Large intestine (tissue), 3 donors: Measurements from ENCODE around the gene DAPK2. TPM values are rescaled to one million over a fixed set of nuclear protein-coding genes. Genes with fewer than 3 reads are reported as not detected.

Source experiments
- DNase-seq, 2 donors: peaks; one replicate each; pipeline versions ENCODE4 v3.0.0 to v3.0.0-alpha.2; 2013
- H3K27ac ChIP-seq: one replicate; pipeline ENCODE4 v1.5.1; 2013; ENCODE audit warnings: low read length
- H3K27me3 ChIP-seq: 2 replicates; pipeline ENCODE4 v1.6.1; 2013; ENCODE audit warnings: low read length; ENCODE audit not compliant: control insufficient read depth, insufficient read depth
- H3K36me3 ChIP-seq: 2 replicates; pipeline ENCODE4 v1.6.1; 2013; ENCODE audit warnings: low read length; ENCODE audit not compliant: control insufficient read depth, insufficient read depth
- H3K4me1 ChIP-seq: one replicate; pipeline ENCODE4 v1.6.1; 2013; ENCODE audit warnings: low read length; ENCODE audit not compliant: control insufficient read depth, insufficient read depth
- H3K4me3 ChIP-seq: one replicate; pipeline ENCODE4 v1.5.1; 2013; ENCODE audit warnings: low read length
- H3K9me3 ChIP-seq: one replicate; pipeline ENCODE4 v1.6.1; 2013; ENCODE audit warnings: mild to moderate bottlenecking, low read depth, low read length, moderate library complexity; ENCODE audit not compliant: control insufficient read depth
- WGBS: methylation state at CpG from one replicate; pipeline ENCODE4 v1.1.5; 2013; ENCODE audit warnings: low lambda C conversion rate; ENCODE audit not compliant: insufficient coverage; 5-methylcytosine and 5-hydroxymethylcytosine counted together
- polyA plus RNA-seq: library from polyadenylated mRNA; unstranded; fragments of 120-200 nt; gene quantifications from one replicate; pipeline ENCODE4 v1.2.1, GENCODE V29; 2013

The DAPK2 gene
- polyA plus RNA-seq, 1 donor: 7.4 TPM

DNA sequence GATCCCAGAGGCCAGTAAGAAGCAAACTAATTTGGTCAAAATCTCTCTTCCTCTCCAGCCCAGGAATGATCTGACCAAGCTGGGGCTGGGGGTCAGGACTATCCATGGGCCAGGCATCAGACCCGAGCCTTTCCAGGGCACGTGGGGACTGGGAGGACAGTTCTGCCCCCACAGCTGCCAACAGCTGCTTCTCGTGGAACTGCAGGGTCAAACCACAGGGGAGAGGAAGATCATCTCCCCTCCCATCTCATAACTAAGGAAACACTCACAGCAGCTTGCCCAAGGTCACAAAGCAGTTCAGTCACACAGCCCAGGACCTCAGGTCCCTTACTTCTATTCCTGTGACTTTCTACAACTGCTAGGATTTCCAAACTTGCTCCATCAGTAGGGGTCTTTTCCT lies 47.1 kb downstream of the DAPK2 start:
- no peak for DNase-seq
- Histone ChIP-seq H3K4me3 (no peak overlapping the region), H3K27me3 (no peaks in the 10 kb centered on the region), H3K36me3 (no peaks in the 10 kb centered on the region), H3K4me1 (peaks cover 11% of the 10 kb centered on the region), H3K9me3 (no peaks in the 10 kb centered on the region), H3K27ac (no peak overlapping the region)
- WGBS: no CpG with 5 or more reads among the region's 3 CpGs

DNA sequence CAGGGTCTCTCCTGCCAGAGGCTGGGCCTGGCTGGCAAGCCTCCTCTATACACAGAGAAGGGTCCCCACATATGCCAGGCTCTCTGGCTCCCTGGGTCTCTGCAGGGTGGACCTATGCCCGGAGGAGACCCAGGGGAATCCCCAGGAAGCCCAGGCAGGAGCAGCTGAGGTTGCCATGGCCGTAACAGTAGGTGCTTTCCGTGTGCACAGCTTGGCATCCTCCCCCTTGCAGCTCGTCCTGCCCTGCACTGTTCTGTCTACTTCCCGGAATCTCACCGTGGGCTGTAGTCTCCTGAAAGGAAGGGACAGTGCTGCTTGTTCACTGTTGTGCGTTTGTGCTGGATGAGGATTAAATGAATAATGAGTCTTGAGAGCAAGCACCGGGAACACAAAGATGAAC lies 47.8 kb downstream of the DAPK2 start:
- Histone ChIP-seq H3K27ac (no peak overlapping the region), H3K27me3 (no peaks in the 10 kb centered on the region)
- WGBS: no CpG with 5 or more reads among the region's 8 CpGs

DNA sequence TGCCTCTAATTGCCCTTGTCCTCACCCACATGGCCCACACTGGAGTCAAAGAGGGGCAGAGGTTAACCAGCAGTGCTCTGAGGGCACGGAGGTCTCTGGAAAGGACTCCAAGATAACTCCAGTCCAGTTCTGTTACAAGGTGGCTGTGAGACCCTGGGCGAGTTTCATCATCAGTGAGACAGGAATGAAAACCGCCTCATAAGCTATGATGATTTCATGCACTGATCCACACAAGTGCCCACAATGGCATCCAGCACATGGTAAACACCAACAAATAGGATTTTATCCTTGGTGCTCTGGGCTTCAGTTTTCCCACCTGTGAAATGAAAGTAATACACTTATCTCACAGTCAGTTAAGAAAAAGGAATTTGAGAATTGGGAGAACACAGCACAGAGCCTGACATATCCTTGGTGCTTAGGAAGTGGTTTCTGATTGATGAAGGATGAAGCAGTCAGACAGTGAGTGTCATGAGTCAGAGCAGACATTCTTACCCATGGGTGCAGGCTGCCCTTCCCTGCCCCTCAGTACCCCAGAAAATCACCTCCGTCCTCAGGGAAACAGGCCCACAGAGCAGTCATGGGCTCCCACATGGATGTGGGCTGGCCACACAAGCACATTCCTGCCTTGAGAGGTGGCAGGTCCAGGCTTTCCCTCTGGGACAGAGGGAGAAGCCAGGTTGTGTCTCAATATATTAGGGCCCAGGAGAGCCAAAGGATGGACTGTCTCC lies 48.4 kb downstream of the DAPK2 start:
- Histone ChIP-seq H3K27ac (no peak overlapping the region), H3K9me3 (no peaks in the 10 kb centered on the region), H3K27me3 (no peaks in the 10 kb centered on the region), H3K4me1 (peaks cover 7% of the 10 kb centered on the region), H3K36me3 (no peaks in the 10 kb centered on the region), H3K4me3 (no peak overlapping the region)
- WGBS: no CpG with 5 or more reads among the region's 4 CpGs
- DNase-seq: no peak

More for the DNA sequence above, 47.8 kb downstream of the DAPK2 start:
- no peaks in the 10 kb centered on the region for H3K36me3 ChIP-seq
- H3K9me3 ChIP-seq: no peaks in the 10 kb centered on the region
- no peak for DNase-seq
- H3K4me3 ChIP-seq: no peak overlapping the region
- H3K4me1 ChIP-seq: peaks cover 4% of the 10 kb centered on the region

DNA sequence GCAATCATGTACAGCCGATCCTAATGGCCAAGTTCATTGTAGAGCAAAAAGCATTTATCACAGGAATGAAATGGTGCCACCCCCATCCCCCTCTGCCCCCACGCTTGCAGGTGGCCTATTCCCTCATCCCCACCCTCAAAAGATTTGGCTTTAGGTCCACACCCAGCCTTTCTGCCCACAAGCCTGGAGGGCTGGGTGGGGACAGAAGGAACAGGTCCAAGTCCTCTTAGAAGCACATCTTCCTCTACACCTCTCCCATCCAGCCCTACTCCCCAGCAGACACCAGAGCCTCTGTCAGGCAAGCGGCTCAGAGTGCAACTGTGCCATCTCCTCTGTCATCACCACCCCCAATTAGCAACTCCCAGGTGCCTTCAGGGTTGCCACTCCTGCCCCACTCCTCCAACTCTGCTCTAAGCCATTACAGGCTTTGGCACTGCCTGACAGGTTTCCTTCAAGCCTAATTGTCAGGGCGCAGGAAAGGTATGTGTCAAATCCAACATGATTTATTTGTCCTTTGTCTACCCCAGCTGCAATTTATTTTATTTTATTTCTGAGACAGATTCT lies 49.4 kb downstream of the DAPK2 start:
- Histone ChIP-seq H3K27ac (no peak overlapping the region), H3K9me3 (no peaks in the 10 kb centered on the region), H3K36me3 (no peaks in the 10 kb centered on the region), H3K27me3 (no peaks in the 10 kb centered on the region), H3K4me3 (no peak overlapping the region), H3K4me1 (peaks cover 12% of the 10 kb centered on the region)
- no CpG with 5 or more reads among the region's 4 CpGs for WGBS
- DNase-seq: no peak

DNA sequence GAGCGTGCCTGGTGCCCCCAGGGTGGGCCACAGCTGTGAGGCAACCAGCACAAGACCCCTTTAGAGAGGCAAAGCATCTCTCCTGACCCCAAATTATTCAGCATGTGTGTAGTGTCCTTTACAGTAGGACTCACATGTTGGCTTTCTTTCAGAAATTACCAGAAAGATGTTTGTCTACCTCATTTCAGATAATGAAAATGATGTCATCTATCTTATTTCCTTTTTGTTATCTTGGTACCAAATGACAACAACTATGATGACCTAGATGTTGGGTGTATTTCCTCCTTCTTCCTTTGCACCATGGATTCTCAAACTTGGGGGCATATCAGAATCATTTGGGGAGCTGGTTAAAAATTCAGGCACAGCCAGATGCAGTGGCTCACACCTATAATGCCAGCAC lies 50.5 kb downstream of the DAPK2 start:
- no peaks in the 10 kb centered on the region for H3K27me3 ChIP-seq
- no peak overlapping the region for H3K4me3 ChIP-seq
- peaks cover 12% of the 10 kb centered on the region for H3K4me1 ChIP-seq
- no CpG with 5 or more reads among the region's 1 CpG for WGBS
- no peaks in the 10 kb centered on the region for H3K9me3 ChIP-seq
- no peak overlapping the region for H3K27ac ChIP-seq
- no peaks in the 10 kb centered on the region for H3K36me3 ChIP-seq
- no peak for DNase-seq

DNA sequence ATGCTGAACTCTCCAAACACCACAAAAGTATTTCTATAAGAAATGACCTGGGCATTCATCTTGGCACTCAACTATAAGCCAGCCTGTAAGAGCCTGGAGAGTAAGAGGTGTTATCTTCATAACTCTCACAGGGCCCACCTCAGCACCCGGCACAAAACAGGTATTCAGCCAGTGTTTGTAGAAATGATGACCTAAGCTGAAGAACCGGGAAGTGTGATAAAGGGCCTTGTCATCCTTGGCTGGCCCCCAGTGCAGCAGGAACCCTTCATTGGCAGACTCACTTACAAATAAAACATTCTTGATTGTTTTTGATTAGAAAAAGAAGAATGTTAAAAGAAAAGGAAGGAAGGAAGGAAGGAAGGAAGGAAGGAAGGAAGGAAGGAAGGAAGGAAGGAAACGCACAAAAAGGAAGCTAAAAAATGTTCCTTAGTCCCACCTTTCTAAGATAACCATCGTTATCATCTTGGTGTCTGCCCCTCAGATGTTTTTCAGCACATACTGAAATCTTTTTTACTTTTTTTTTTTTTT lies 52.1 kb downstream of the DAPK2 start:
- H3K4me1 ChIP-seq: peaks cover 9% of the 10 kb centered on the region
- WGBS: no CpG with 5 or more reads among the region's 4 CpGs
- DNase-seq: peak in 1 of 2 donors; percentile 44

DNA sequence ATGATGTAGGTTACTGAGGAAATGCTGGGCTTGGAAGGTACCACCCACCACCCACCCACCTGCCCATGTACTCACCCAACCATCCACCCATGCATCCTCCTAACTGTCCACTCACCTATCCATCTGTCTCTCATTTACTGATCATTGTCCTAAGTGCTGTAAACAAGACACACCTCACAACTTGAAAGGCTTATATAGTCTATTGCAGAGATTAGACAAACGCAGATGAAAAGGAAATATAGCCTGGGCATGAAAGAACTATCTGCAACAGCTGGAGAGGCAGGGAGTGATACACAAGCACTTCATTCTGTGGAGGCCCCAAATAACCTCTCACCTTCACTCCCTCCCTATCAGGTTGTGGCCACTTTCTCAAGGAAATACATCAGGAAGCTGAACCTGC lies 54.0 kb downstream of the DAPK2 start:
- H3K27ac ChIP-seq: no peak overlapping the region
- H3K4me1 ChIP-seq: peaks cover 8% of the 10 kb centered on the region
- no peak for DNase-seq

More for the DNA sequence above, 52.1 kb downstream of the DAPK2 start:
- Histone ChIP-seq H3K27me3 (no peaks in the 10 kb centered on the region), H3K9me3 (no peaks in the 10 kb centered on the region), H3K4me3 (no peak overlapping the region), H3K36me3 (no peaks in the 10 kb centered on the region), H3K27ac (no peak overlapping the region)

DNA sequence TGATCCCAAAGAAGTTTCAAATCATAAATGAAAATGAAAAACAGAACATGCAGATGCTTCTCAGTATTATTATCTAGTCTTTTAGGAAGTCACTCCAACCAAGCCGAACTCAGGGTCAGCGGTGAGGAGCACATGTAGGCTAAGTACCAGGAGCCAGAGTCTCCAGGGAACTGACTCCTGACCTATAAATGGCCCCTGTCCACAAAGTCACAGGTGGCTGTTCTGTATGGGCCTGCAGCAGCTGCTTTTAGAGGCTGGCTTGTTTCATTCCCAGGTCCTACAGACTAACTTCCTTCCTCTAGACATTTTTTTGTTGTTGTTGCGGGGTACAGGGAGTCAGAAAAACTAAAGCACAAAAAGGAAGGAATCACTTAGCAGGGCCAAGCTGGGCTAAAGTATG lies 54.6 kb downstream of the DAPK2 start:
- Histone ChIP-seq H3K4me1 (peaks cover 8% of the 10 kb centered on the region), H3K4me3 (no peak overlapping the region), H3K27ac (no peak overlapping the region), H3K36me3 (no peaks in the 10 kb centered on the region), H3K9me3 (no peaks in the 10 kb centered on the region), H3K27me3 (no peaks in the 10 kb centered on the region)
- 50% methylated on average over 1 of the region's 3 CpGs for WGBS
- no peak for DNase-seq

More for the DNA sequence above, 54.0 kb downstream of the DAPK2 start:
- Histone ChIP-seq H3K9me3 (no peaks in the 10 kb centered on the region), H3K4me3 (no peak overlapping the region), H3K36me3 (no peaks in the 10 kb centered on the region), H3K27me3 (no peaks in the 10 kb centered on the region)
- 14% methylated on average over 1 of the region's 1 CpG for WGBS

DNA sequence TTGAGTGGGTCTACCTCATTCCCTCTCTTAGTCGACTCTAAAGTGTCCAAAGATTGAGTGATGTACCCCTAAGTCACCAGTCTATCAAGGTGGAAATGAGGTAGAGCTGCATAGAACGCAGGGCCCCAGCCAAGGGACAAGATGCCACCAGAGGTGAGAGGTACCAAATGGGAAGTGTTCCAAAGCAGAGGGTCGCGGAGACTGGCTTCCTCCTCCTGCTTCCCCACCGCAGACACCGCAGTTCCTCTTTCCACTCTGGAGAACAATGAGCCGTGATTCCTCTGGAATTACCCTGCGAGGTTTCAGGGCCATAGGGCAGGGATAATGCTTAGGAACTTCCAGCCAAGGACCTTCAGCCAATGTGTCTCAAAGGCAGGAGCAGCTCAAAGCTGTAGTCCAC lies 55.8 kb downstream of the DAPK2 start:
- Histone ChIP-seq H3K27ac (no peak overlapping the region), H3K9me3 (no peaks in the 10 kb centered on the region), H3K4me3 (no peak overlapping the region), H3K36me3 (no peaks in the 10 kb centered on the region), H3K27me3 (no peaks in the 10 kb centered on the region), H3K4me1 (peaks cover 8% of the 10 kb centered on the region)
- no peak for DNase-seq
- WGBS: no CpG with 5 or more reads among the region's 8 CpGs

DNA sequence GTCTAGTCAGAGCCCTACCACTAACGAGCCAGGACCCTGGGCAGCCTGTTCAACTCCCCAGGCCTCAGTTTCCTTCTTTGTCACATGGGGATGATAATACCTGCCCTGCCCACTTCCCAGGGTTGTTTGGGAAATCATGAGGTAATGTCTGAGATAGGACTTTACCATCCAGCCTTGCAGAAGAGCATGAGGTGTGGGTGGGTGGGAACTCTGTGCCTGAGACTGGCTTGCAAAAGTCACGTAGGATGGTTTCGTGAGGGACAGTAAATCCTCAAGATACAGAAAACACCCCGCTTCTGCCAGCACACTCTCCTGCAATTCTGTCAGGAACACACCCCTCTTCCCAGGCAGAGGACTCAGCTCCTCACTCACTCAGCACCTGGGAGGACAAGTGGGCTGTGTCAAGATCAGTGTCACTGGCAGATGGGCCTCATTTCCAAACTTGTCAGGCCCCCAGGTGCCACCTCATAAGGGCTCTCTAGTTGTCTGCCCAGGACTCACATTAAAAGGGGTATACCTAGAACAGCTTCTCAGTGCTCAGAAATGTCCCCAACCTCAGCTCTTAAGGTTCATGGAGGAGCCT lies 58.4 kb downstream of the DAPK2 start:
- Histone ChIP-seq H3K27ac (no peak overlapping the region), H3K27me3 (no peaks in the 10 kb centered on the region), H3K4me3 (no peak overlapping the region), H3K4me1 (peaks cover 9% of the 10 kb centered on the region), H3K36me3 (no peaks in the 10 kb centered on the region), H3K9me3 (no peaks in the 10 kb centered on the region)
- no peak for DNase-seq
- whole genome bisulfite sequencing: no CpG with 5 or more reads among the region's 4 CpGs
